HuH-7.5 (cell line): ENCODE results near the gene TRIP10.
"Not testable (repeated sequence)": the region's sequence is repeated elsewhere in the genome, so short reads cannot be mapped to it uniquely, and the experiment has no call there.

Experiments used
- DNase-seq: peaks from one replicate; pipeline ENCODE4 v3.0.0; 2011; ENCODE audit warnings: low spot score

Gene TRIP10

GRCh38 chr19:6739390-6739882, at the start of gene TRIP10:
TRIP10 (plus strand) TSS chr19:6739680; CDS start chr19:6739762, 82 bp downstream.
- DNase-seq: peak; percentile 76

- DNase-seq: no peak
Measured at GRCh38 chr19:6690160-6690885, 49.2 kb upstream of the TRIP10 start.

GRCh38 chr19:6691342-6691741, 48.1 kb upstream of the TRIP10 start:
- DNase-seq: no peak

GRCh38 chr19:6692027-6692426, 47.5 kb upstream of the TRIP10 start:
- DNase-seq: no peak

GRCh38 chr19:6693056-6693471, 46.4 kb upstream of the TRIP10 start:
- DNase-seq: no peak

GRCh38 chr19:6693681-6694080, 45.8 kb upstream of the TRIP10 start:
- DNase-seq: no peak

- no peak for DNase-seq
Measured at GRCh38 chr19:6694147-6694815, 45.2 kb upstream of the TRIP10 start.

GRCh38 chr19:6696239-6696820, 43.1 kb upstream of the TRIP10 start:
- DNase-seq: no peak

- no peak for DNase-seq
Measured at GRCh38 chr19:6697291-6697690, 42.2 kb upstream of the TRIP10 start.

GRCh38 chr19:6699935-6700334, 39.5 kb upstream of the TRIP10 start:
- no peak for DNase-seq

GRCh38 chr19:6700586-6701316, 38.7 kb upstream of the TRIP10 start:
- DNase-seq: no peak

GRCh38 chr19:6705931-6706632, 33.4 kb upstream of the TRIP10 start:
- no peak for DNase-seq

GRCh38 chr19:6706633-6706958, 32.9 kb upstream of the TRIP10 start:
- no peak for DNase-seq

GRCh38 chr19:6707011-6707657, 32.3 kb upstream of the TRIP10 start:
- no peak for DNase-seq

- DNase-seq: no peak
Measured at GRCh38 chr19:6707658-6708018, 31.8 kb upstream of the TRIP10 start.

GRCh38 chr19:6708346-6708745, 31.1 kb upstream of the TRIP10 start:
- no peak for DNase-seq

- DNase-seq: not testable (repeated sequence)
Measured at GRCh38 chr19:6708913-6709312, 30.6 kb upstream of the TRIP10 start.

GRCh38 chr19:6709549-6709948, 29.9 kb upstream of the TRIP10 start:
- no peak for DNase-seq

- DNase-seq: no peak
Measured at GRCh38 chr19:6710273-6711077, 29.0 kb upstream of the TRIP10 start.

GRCh38 chr19:6711078-6711361, 28.5 kb upstream of the TRIP10 start:
- DNase-seq: no peak

GRCh38 chr19:6711605-6712004, 27.9 kb upstream of the TRIP10 start:
- no peak for DNase-seq
